ENCODE results near the gene TYW1. TPM values are rescaled to one million over a fixed set of nuclear protein-coding genes. Genes with fewer than 3 reads are reported as not detected.

Gene TYW1
- total RNA-seq, 1 experiment from 2014 or later = 16.6 TPM

Other genes with a start within 250 kb of the TYW1 start
- gene TMEM248, start 75.6 kb upstream of the TYW1 start, total RNA-seq (2014; rRNA removed; shearing (Covaris generic)) = 68.9 and 71.4 TPM in 2 replicates
- gene SBDS, start 1.2 kb upstream of the TYW1 start, total RNA-seq (2014; rRNA removed; shearing (Covaris generic)) = 21.8 and 26.5 TPM in 2 replicates

Measured in H7 (cell line).